ENCODE results near the gene TXNRD1. TPM values are rescaled to one million over a fixed set of nuclear protein-coding genes. Genes with fewer than 3 reads are reported as not detected.

Gene TXNRD1
- total RNA-seq, 2 donors from 2014 or later: 83.4 to 144 TPM

- Histone ChIP-seq H3K27ac (ENCODE audit: low read depth, low read length) (no peak overlapping the region), H3K4me1 (ENCODE audit: control insufficient read depth, insufficient read depth, low read length) (no peaks in the 10 kb centered on the region), H3K27me3 (ENCODE audit: control insufficient read depth, insufficient read depth, low read length, poor library complexity, severe bottlenecking) (no peaks in the 10 kb centered on the region), H3K9ac (ENCODE audit: extremely low read depth, low read length, poor library complexity, severe bottlenecking) (no peak overlapping the region), H3K36me3 (ENCODE audit: control insufficient read depth, insufficient read depth, low read length) (no peaks in the 10 kb centered on the region), H3K9me3 (ENCODE audit: control insufficient read depth, low read length) (no peaks in the 10 kb centered on the region), H3K4me3 (ENCODE audit: low read length) (no peak overlapping the region)
- no peak overlapping the region for H3K27ac Mint-ChIP-seq
- no peak for DNase-seq
- no peak for TF ChIP-seq CTCF (conservative IDR thresholded peaks at IDR 0.05)
- H3K27me3 Mint-ChIP-seq (ENCODE audit: insufficient read depth): no peaks in the 10 kb centered on the region
- no peak overlapping the region for H3K4me3 Mint-ChIP-seq
- H3K9me3 Mint-ChIP-seq: peaks cover 2% of the 10 kb centered on the region
- no peaks in the 10 kb centered on the region for H3K36me3 Mint-ChIP-seq (ENCODE audit: low read depth)
- WGBS, 2 experiments (ENCODE audit: insufficient coverage in 1 of 2, insufficient read length in 1 of 2): 57 to 69% methylated on average over 3 to 4 of the region's 4 CpGs
- peaks cover 6% of the 10 kb centered on the region for H3K4me1 Mint-ChIP-seq
Observed at GRCh38 chr12:104243551-104243950, 28.0 kb downstream of the TXNRD1 start.

- Histone ChIP-seq H3K4me3 (ENCODE audit: low read length) (no peak overlapping the region), H3K9ac (ENCODE audit: extremely low read depth, low read length, poor library complexity, severe bottlenecking) (no peak overlapping the region), H3K4me1 (ENCODE audit: control insufficient read depth, insufficient read depth, low read length) (no peaks in the 10 kb centered on the region), H3K27me3 (ENCODE audit: control insufficient read depth, insufficient read depth, low read length, poor library complexity, severe bottlenecking) (no peaks in the 10 kb centered on the region), H3K27ac (ENCODE audit: low read depth, low read length) (no peak overlapping the region), H3K36me3 (ENCODE audit: control insufficient read depth, insufficient read depth, low read length) (no peaks in the 10 kb centered on the region), H3K9me3 (ENCODE audit: control insufficient read depth, low read length) (no peaks in the 10 kb centered on the region)
- 84 to 100% methylated on average over 1 of the region's 1 CpG for WGBS, 2 experiments (ENCODE audit: insufficient coverage in 1 of 2, insufficient read length in 1 of 2)
- no peak overlapping the region for H3K4me3 Mint-ChIP-seq
- no peak for DNase-seq
- H3K27ac Mint-ChIP-seq: no peak overlapping the region
- peaks cover 9% of the 10 kb centered on the region for H3K4me1 Mint-ChIP-seq
- no peak for TF ChIP-seq CTCF (conservative IDR thresholded peaks at IDR 0.05)
- peaks cover 2% of the 10 kb centered on the region for H3K9me3 Mint-ChIP-seq
- H3K36me3 Mint-ChIP-seq (ENCODE audit: low read depth): no peaks in the 10 kb centered on the region
- no peaks in the 10 kb centered on the region for H3K27me3 Mint-ChIP-seq (ENCODE audit: insufficient read depth)
Observed at GRCh38 chr12:104243971-104244370, 28.4 kb downstream of the TXNRD1 start.

GRCh38 chr12:104247698-104248097 is 32.1 kb downstream of the TXNRD1 start:
- Mint-ChIP-seq H3K4me3 (no peak overlapping the region), H3K36me3 (ENCODE audit: low read depth) (no peaks in the 10 kb centered on the region), H3K27me3 (ENCODE audit: insufficient read depth) (no peaks in the 10 kb centered on the region), H3K4me1 (peaks cover 13% of the 10 kb centered on the region), H3K9me3 (no peaks in the 10 kb centered on the region), H3K27ac (no peak overlapping the region)
- WGBS, 2 experiments (ENCODE audit: insufficient coverage in 1 of 2, insufficient read length in 1 of 2): 96 to 98% methylated on average over 5 of the region's 5 CpGs
- no peak for TF ChIP-seq CTCF (conservative IDR thresholded peaks at IDR 0.05)
- no peaks in the 10 kb centered on the region for H3K36me3 ChIP-seq (ENCODE audit: control insufficient read depth, insufficient read depth, low read length)
- no peak for DNase-seq
- H3K27me3 ChIP-seq (ENCODE audit: control insufficient read depth, insufficient read depth, low read length, poor library complexity, severe bottlenecking): no peaks in the 10 kb centered on the region
- no peaks in the 10 kb centered on the region for H3K4me1 ChIP-seq (ENCODE audit: control insufficient read depth, insufficient read depth, low read length)
- no peak overlapping the region for H3K9ac ChIP-seq (ENCODE audit: extremely low read depth, low read length, poor library complexity, severe bottlenecking)
- H3K4me3 ChIP-seq (ENCODE audit: low read length): no peak overlapping the region
- H3K9me3 ChIP-seq (ENCODE audit: control insufficient read depth, low read length): no peaks in the 10 kb centered on the region
- H3K27ac ChIP-seq (ENCODE audit: low read depth, low read length): no peak overlapping the region
